ENCODE measurements around the gene AGAP1. TPM values are rescaled to one million over a fixed set of nuclear protein-coding genes. Genes with fewer than 3 reads are reported as not detected.

AGAP1 gene
- total RNA-seq, 1 donor from 2014 or later = 54.7 TPM

- no peak for TF ChIP-seq CTCF (conservative IDR thresholded peaks at IDR 0.05)
- no peak for DNase-seq (ENCODE audit: low read depth, low spot score)
- Mint-ChIP-seq H3K9me3 (no peaks in the 10 kb centered on the region), H3K36me3 (ENCODE audit: low read depth) (no peaks in the 10 kb centered on the region), H3K4me1 (peaks cover 54% of the 10 kb centered on the region), H3K4me3 (no peak overlapping the region), H3K27me3 (ENCODE audit: low read depth) (no peaks in the 10 kb centered on the region), H3K27ac (ENCODE audit: unreplicated experiment) (no peak overlapping the region)
These were observed 116.9 kb downstream of the AGAP1 start for GRCh38 chr2:235610696-235611257.

DNA sequence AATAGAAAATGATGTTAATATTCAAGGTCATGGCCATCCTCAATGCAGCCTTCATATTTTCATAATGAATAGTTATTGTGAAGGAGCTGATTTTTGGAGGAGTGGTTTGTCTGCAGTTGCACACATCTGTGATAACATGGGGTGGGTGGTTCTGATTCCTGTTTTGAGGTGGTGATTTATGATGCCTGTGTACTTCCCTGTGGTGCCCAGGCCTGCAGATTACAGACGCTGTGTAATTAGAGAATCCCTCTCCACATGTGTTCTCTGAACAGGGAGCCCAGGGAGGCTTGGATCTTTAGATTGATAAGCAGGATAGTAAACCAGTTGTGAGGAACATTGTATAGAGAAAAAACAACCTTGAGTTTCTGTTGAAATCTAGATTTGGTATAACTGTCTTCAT lies 117.5 kb downstream of the AGAP1 start:
- no peaks in the 10 kb centered on the region for H3K36me3 Mint-ChIP-seq (ENCODE audit: low read depth)
- no peak for DNase-seq (ENCODE audit: low read depth, low spot score)
- no peaks in the 10 kb centered on the region for H3K27me3 Mint-ChIP-seq (ENCODE audit: low read depth)
- TF ChIP-seq CTCF (conservative IDR thresholded peaks at IDR 0.05) = no peak
- H3K4me1 Mint-ChIP-seq = peaks cover 50% of the 10 kb centered on the region
- H3K9me3 Mint-ChIP-seq = no peaks in the 10 kb centered on the region
- no peak overlapping the region for H3K27ac Mint-ChIP-seq (ENCODE audit: unreplicated experiment)
- no peak overlapping the region for H3K4me3 Mint-ChIP-seq

DNA sequence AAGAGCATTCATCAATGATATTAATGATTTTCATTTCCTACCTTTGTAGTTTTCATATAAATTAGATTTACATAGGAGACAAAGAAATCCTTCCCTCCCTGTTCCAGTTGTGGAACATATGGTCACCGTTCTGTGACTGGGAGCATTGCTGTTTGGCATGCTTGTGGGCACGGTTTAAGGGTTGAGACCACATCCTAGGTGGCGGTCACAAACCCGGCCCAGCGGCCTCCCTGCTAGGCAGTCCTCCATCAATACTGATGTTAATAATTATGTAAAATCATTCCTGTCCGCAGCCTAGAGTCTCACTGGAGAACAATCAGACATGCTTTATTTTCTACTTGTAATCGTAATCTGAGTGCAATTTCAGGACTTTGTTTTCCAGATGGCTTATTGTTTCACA lies 117.9 kb downstream of the AGAP1 start:
- H3K27ac Mint-ChIP-seq (ENCODE audit: unreplicated experiment) = peak overlapping the region; percentile 46
- TF ChIP-seq CTCF (conservative IDR thresholded peaks at IDR 0.05) = no peak
- H3K36me3 Mint-ChIP-seq (ENCODE audit: low read depth) = no peaks in the 10 kb centered on the region
- H3K9me3 Mint-ChIP-seq = no peaks in the 10 kb centered on the region
- no peaks in the 10 kb centered on the region for H3K27me3 Mint-ChIP-seq (ENCODE audit: low read depth)
- DNase-seq (ENCODE audit: low read depth, low spot score) = no peak
- H3K4me3 Mint-ChIP-seq = no peak overlapping the region
- peaks cover 51% of the 10 kb centered on the region for H3K4me1 Mint-ChIP-seq

DNA sequence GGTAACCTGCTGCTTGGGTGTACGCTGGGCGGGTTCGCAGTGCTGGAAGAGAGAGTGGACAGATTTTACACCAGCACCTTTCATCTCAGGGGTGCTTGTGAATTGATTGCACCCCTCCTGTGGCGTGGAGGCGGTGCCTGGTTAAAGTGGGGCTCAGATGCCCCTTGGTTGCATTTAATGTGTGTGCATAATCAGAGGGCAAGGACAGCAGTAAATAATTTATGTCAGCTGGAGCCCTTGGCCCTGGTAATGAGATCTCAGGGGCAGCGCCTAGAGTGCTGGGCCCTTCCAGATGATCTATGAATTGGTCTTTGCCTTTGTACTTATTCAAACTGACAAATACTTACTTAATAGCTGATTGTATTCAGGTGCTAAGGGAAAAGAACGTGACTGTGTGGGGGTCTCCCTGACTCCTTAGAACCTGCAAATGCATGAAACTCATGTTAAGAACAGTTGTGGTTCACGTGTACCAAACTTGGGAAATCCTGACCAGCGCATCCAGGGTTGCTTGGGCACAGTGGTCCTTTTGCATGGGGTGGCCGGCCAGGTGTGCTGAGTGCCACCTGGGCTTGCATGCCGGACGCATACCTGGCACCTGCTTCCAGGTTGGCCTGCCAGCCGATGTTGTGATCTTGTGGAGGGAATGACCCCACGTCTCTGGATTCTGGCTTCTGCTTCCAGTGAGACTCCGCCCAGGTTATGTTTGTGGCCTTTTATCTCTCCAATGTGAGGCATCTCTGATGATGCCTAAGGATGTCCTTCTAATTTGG lies 118.5 kb downstream of the AGAP1 start:
- H3K4me3 Mint-ChIP-seq = no peak overlapping the region
- TF ChIP-seq CTCF (conservative IDR thresholded peaks at IDR 0.05) = no peak
- H3K27me3 Mint-ChIP-seq (ENCODE audit: low read depth) = no peaks in the 10 kb centered on the region
- no peak for DNase-seq (ENCODE audit: low read depth, low spot score)
- H3K27ac Mint-ChIP-seq (ENCODE audit: unreplicated experiment) = peak overlapping the region; percentile 46
- no peaks in the 10 kb centered on the region for H3K9me3 Mint-ChIP-seq
- no peaks in the 10 kb centered on the region for H3K36me3 Mint-ChIP-seq (ENCODE audit: low read depth)
- peaks cover 51% of the 10 kb centered on the region for H3K4me1 Mint-ChIP-seq

DNA sequence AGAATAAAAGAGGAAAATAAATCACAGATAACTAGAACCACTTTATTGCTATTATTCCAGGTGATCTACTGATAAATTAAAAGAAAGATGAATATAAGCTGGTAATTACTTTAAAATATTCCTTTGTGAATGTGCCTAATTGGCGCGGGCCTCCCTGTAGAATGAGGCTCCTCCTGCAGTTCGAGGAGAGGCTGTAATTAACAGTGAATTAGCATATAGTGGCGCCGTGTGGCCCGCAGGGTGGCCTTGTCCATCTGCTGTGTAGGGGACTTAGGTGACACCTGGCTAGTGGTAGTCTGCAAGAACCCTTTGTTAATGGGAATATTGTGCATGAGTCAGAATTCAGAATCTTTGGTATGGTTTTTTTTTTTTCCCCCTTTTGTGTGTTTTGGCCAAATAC lies 119.8 kb downstream of the AGAP1 start:
- Mint-ChIP-seq H3K4me1 (peaks cover 48% of the 10 kb centered on the region), H3K4me3 (no peak overlapping the region), H3K9me3 (no peaks in the 10 kb centered on the region), H3K36me3 (ENCODE audit: low read depth) (no peaks in the 10 kb centered on the region), H3K27me3 (ENCODE audit: low read depth) (no peaks in the 10 kb centered on the region), H3K27ac (ENCODE audit: unreplicated experiment) (no peak overlapping the region)
- no peak for DNase-seq (ENCODE audit: low read depth, low spot score)
- TF ChIP-seq CTCF (conservative IDR thresholded peaks at IDR 0.05) = no peak

Data from neural crest cell (in vitro differentiated cells).